ENCODE results near the gene RPL39L.

The RPL39L gene

GRCh38 chr3:187079090-187080022 lies 59.9 kb downstream of the RPL39L start:
- no peak overlapping the region for H3K27ac ChIP-seq
- TF ChIP-seq ZFX (IDR thresholded peaks at IDR 0.05) (no peak), CTCF (conservative IDR thresholded peaks at IDR 0.05) (no peak)

GRCh38 chr3:187077537-187077936 lies 61.8 kb downstream of the RPL39L start:
- no peak overlapping the region for H3K27ac ChIP-seq
- TF ChIP-seq CTCF (conservative IDR thresholded peaks at IDR 0.05) (no peak), ZFX (IDR thresholded peaks at IDR 0.05) (no peak)

- no peak for TF ChIP-seq ZFX (IDR thresholded peaks at IDR 0.05)
- no peak for TF ChIP-seq CTCF (conservative IDR thresholded peaks at IDR 0.05)
Observed at GRCh38 chr3:187077085-187077484, 62.2 kb downstream of the RPL39L start.

GRCh38 chr3:187076297-187076696 lies 63.0 kb downstream of the RPL39L start:
- H3K27ac ChIP-seq: no peak overlapping the region
- TF ChIP-seq CTCF (conservative IDR thresholded peaks at IDR 0.05) (no peak), ZFX (IDR thresholded peaks at IDR 0.05) (no peak)

More at GRCh38 chr3:187077085-187077484, 62.2 kb downstream of the RPL39L start:
- no peak overlapping the region for H3K27ac ChIP-seq

- H3K27ac ChIP-seq: no peak overlapping the region
- TF ChIP-seq CTCF (conservative IDR thresholded peaks at IDR 0.05): no peak
- TF ChIP-seq ZFX (IDR thresholded peaks at IDR 0.05): no peak
Observed at GRCh38 chr3:187074846-187075245, 64.5 kb downstream of the RPL39L start.

GRCh38 chr3:187073581-187074098 lies 65.7 kb downstream of the RPL39L start:
- TF ChIP-seq ZFX (IDR thresholded peaks at IDR 0.05) (no peak), CTCF (conservative IDR thresholded peaks at IDR 0.05) (no peak)

GRCh38 chr3:187072511-187072910 lies 66.8 kb downstream of the RPL39L start:
- no peak for TF ChIP-seq ZFX (IDR thresholded peaks at IDR 0.05)
- no peak overlapping the region for H3K27ac ChIP-seq

More at GRCh38 chr3:187073581-187074098, 65.7 kb downstream of the RPL39L start:
- no peak overlapping the region for H3K27ac ChIP-seq

Data from C4-2B (cell line).